ENCODE results near the gene TTC23L.
A peak's percentile ranks its signal among the peaks of the same experiment; 100 is the strongest.

Gene TTC23L

DNA sequence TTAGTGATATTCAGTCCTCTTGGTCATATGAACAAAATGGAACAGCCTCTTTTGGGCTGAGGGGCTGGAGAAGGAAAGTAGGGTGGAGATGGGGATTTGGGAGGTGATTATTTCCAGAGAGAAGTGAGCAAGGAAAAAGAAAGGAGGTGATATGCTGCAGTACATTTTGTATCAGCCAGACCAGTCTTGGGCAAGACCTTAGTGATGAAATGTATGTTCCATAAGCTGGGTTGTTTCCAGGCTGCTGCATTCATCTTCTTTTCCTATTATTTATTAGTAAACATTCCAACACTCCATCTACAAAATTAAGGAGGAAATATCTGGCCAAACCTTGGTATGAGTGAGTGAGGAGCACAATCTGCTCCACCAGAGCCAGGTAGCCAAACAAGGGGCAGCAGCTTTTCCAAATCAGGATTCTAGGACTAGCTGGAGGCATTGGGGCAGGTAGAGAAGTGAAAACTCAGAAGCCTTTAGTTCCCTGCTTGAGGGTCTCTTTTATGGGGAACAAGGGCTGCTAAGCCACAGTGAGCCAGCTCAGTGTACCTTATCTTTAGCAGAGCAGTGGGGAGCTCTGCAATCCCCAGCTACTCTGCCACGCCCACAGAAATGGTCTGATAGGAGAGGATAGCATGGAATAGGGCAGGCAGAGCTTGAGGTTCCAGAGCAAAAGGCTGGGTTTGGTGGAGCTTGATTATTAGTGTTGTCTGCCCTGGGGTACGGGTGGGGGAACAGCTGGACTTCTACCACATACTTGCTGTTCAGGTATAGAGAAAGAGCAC is 56.9 kb downstream of the TTC23L start:
- H3K36me3 ChIP-seq (ENCODE audit: insufficient read depth, low read length) = no peaks in the 10 kb centered on the region
- H3K9me2 ChIP-seq (replicated peaks; ENCODE audit: low read depth, low read length) = no peaks in the 10 kb centered on the region
- TF ChIP-seq, protein P1, sequence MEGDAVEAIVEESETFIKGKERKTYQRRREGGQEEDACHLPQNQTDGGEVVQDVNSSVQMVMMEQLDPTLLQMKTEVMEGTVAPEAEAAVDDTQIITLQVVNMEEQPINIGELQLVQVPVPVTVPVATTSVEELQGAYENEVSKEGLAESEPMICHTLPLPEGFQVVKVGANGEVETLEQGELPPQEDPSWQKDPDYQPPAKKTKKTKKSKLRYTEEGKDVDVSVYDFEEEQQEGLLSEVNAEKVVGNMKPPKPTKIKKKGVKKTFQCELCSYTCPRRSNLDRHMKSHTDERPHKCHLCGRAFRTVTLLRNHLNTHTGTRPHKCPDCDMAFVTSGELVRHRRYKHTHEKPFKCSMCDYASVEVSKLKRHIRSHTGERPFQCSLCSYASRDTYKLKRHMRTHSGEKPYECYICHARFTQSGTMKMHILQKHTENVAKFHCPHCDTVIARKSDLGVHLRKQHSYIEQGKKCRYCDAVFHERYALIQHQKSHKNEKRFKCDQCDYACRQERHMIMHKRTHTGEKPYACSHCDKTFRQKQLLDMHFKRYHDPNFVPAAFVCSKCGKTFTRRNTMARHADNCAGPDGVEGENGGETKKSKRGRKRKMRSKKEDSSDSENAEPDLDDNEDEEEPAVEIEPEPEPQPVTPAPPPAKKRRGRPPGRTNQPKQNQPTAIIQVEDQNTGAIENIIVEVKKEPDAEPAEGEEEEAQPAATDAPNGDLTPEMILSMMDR (conservative IDR thresholded peaks at IDR 0.05; ENCODE audit: low read length) = no peak
- TF ChIP-seq EZH2phosphoT487 (IDR thresholded peaks at IDR 0.05; ENCODE audit: borderline replicate concordance) = no peak
- H3K4me1 ChIP-seq (ENCODE audit: insufficient read depth, low read length, poor library complexity, severe bottlenecking) = peaks cover 3% of the 10 kb centered on the region
- no peaks in the 10 kb centered on the region for H3F3A ChIP-seq (ENCODE audit: low read depth)
- H2AFZ ChIP-seq (ENCODE audit: low read length) = no peak overlapping the region
- H3K9me3 ChIP-seq (ENCODE audit: insufficient read depth, low read depth, low read length) = no peaks in the 10 kb centered on the region
- no peaks in the 10 kb centered on the region for H3K27me3 ChIP-seq (ENCODE audit: insufficient read depth, low read length, poor library complexity, severe bottlenecking)
- H3K4me3 ChIP-seq (ENCODE audit: low read length, poor library complexity, severe bottlenecking) = no peak overlapping the region
- H3K79me2 ChIP-seq (ENCODE audit: insufficient read depth, low read length) = no peaks in the 10 kb centered on the region
- H4K20me1 ChIP-seq (ENCODE audit: insufficient read depth, low read length, poor library complexity, severe bottlenecking) = no peaks in the 10 kb centered on the region
- H3K4me2 ChIP-seq (ENCODE audit: low read depth, low read length, poor library complexity, severe bottlenecking) = no peak overlapping the region
- H3K9ac ChIP-seq (ENCODE audit: low read depth, low read length, poor library complexity, severe bottlenecking) = no peak overlapping the region

DNA sequence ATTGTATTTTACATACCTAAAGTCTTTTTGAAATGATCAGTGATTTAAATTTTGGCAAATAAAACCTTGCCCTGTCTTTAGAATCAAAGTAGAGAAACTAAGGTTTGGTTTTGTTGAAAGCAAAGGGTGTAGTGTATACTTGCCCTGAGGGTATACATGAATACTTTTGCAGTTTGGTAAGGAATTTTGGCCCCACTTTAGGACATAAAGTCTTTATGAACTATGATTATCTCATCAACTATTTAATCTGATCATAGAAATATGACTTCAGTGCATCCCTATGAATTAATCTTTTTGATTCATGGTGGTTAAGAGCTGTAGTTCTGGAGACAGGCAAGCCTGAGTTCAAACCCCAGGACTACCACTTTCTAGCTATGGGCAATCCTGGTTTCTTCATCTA is 58.7 kb downstream of the TTC23L start:
- Histone ChIP-seq H3K36me3 (ENCODE audit: insufficient read depth, low read length) (no peaks in the 10 kb centered on the region), H3F3A (ENCODE audit: low read depth) (no peaks in the 10 kb centered on the region), H3K9me3 (ENCODE audit: insufficient read depth, low read depth, low read length) (no peaks in the 10 kb centered on the region), H3K9ac (ENCODE audit: low read depth, low read length, poor library complexity, severe bottlenecking) (no peak overlapping the region), H3K27me3 (ENCODE audit: insufficient read depth, low read length, poor library complexity, severe bottlenecking) (no peaks in the 10 kb centered on the region), H3K4me3 (ENCODE audit: low read length, poor library complexity, severe bottlenecking) (no peak overlapping the region), H3K9me2 (replicated peaks; ENCODE audit: low read depth, low read length) (no peaks in the 10 kb centered on the region), H2AFZ (ENCODE audit: low read length) (no peak overlapping the region), H3K79me2 (ENCODE audit: insufficient read depth, low read length) (no peaks in the 10 kb centered on the region), H3K4me2 (ENCODE audit: low read depth, low read length, poor library complexity, severe bottlenecking) (no peak overlapping the region), H3K4me1 (ENCODE audit: insufficient read depth, low read length, poor library complexity, severe bottlenecking) (peaks cover 3% of the 10 kb centered on the region), H4K20me1 (ENCODE audit: insufficient read depth, low read length, poor library complexity, severe bottlenecking) (no peaks in the 10 kb centered on the region)
- TF ChIP-seq EZH2phosphoT487 (IDR thresholded peaks at IDR 0.05; ENCODE audit: borderline replicate concordance) = no peak
- TF ChIP-seq, protein P1 (conservative IDR thresholded peaks at IDR 0.05; ENCODE audit: low read length) = no peak

DNA sequence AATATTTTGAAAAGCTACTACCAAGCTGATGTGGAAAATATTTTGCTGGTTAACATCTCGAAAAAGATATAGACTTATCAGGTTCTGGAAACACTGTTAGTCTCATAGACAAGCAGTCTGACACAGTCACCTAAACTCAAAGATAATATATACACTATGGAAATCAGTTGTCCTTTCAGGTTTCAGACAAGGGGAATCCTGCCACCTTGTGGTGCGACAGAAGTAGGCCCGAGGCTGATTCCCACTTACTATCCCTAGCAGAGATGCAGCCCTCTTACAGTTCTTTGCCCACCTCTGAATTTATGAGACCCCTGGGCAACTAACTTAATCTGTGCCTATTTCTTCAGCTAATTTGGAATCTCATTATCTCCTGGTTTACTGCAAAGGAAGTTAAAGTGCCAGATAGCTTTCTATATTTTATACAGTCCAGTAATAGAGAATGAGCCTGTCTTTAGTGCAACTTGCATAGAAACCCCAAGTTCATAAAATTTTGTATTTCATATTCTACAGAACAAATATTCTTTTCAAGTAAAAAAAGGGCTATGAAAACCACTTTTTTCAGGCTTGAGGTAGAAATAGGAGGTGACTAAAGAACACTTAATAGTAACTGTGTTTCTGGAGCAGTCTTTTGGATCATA is 59.4 kb downstream of the TTC23L start:
- Histone ChIP-seq H3K9me2 (replicated peaks; ENCODE audit: low read depth, low read length) (no peaks in the 10 kb centered on the region), H3F3A (ENCODE audit: low read depth) (no peaks in the 10 kb centered on the region), H3K9me3 (ENCODE audit: insufficient read depth, low read depth, low read length) (no peaks in the 10 kb centered on the region), H3K4me3 (ENCODE audit: low read length, poor library complexity, severe bottlenecking) (no peak overlapping the region), H3K27me3 (ENCODE audit: insufficient read depth, low read length, poor library complexity, severe bottlenecking) (no peaks in the 10 kb centered on the region), H2AFZ (ENCODE audit: low read length) (no peak overlapping the region), H3K79me2 (ENCODE audit: insufficient read depth, low read length) (no peaks in the 10 kb centered on the region), H3K4me1 (ENCODE audit: insufficient read depth, low read length, poor library complexity, severe bottlenecking) (peaks cover 3% of the 10 kb centered on the region), H4K20me1 (ENCODE audit: insufficient read depth, low read length, poor library complexity, severe bottlenecking) (no peaks in the 10 kb centered on the region), H3K4me2 (ENCODE audit: low read depth, low read length, poor library complexity, severe bottlenecking) (no peak overlapping the region), H3K9ac (ENCODE audit: low read depth, low read length, poor library complexity, severe bottlenecking) (no peak overlapping the region), H3K36me3 (ENCODE audit: insufficient read depth, low read length) (no peaks in the 10 kb centered on the region)
- TF ChIP-seq, protein P1 (conservative IDR thresholded peaks at IDR 0.05; ENCODE audit: low read length) = peak; percentile 96
- TF ChIP-seq EZH2phosphoT487 (IDR thresholded peaks at IDR 0.05; ENCODE audit: borderline replicate concordance) = no peak
